HG03457 (cell line): ENCODE results near the gene PPME1.

Experiments
- ATAC-seq: cut with Tn5 transposase; IDR thresholded peaks from one replicate; pipeline ENCODE4 v1.9.1; 2021; ENCODE audit warnings: moderate number of reproducible peaks; ENCODE audit not compliant: unreplicated experiment

The PPME1 gene

GRCh38 chr11:74157169-74157568, 13.9 kb upstream of the PPME1 start:
- ATAC-seq, result no peak

- ATAC-seq, result no peak
Measured at GRCh38 chr11:74159642-74160041, 11.4 kb upstream of the PPME1 start.

GRCh38 chr11:74162681-74163467, 8.2 kb upstream of the PPME1 start:
- ATAC-seq, result no peak

- ATAC-seq, result no peak
Measured at GRCh38 chr11:74168838-74169237, 2.3 kb upstream of the PPME1 start.

GRCh38 chr11:74169738-74170458, 1.2 kb upstream of the PPME1 start:
- ATAC-seq, result no peak

GRCh38 chr11:74171630-74171968, 510 bp downstream of the PPME1 start:
- ATAC-seq, result no peak

GRCh38 chr11:74171997-74172396, 908 bp downstream of the PPME1 start:
- no peak for ATAC-seq

- no peak for ATAC-seq
Measured at GRCh38 chr11:74175920-74176319, 4.8 kb downstream of the PPME1 start.

- ATAC-seq, result no peak
Measured at GRCh38 chr11:74179234-74180052, 8.4 kb downstream of the PPME1 start.

GRCh38 chr11:74182635-74183034, 11.5 kb downstream of the PPME1 start:
- no peak for ATAC-seq

- no peak for ATAC-seq
Measured at GRCh38 chr11:74185285-74185684, 14.2 kb downstream of the PPME1 start.

GRCh38 chr11:74185695-74186094, 14.6 kb downstream of the PPME1 start:
- ATAC-seq, result no peak

GRCh38 chr11:74195828-74196227, 24.7 kb downstream of the PPME1 start:
- ATAC-seq, result no peak

- no peak for ATAC-seq
Measured at GRCh38 chr11:74196781-74197486, 25.8 kb downstream of the PPME1 start.

- no peak for ATAC-seq
Measured at GRCh38 chr11:74203966-74204365, 32.9 kb downstream of the PPME1 start.

- ATAC-seq, result no peak
Measured at GRCh38 chr11:74204701-74205100, 33.6 kb downstream of the PPME1 start.

- ATAC-seq, result no peak
Measured at GRCh38 chr11:74205181-74205580, 34.1 kb downstream of the PPME1 start.

- no peak for ATAC-seq
Measured at GRCh38 chr11:74206746-74207145, 35.7 kb downstream of the PPME1 start.

- ATAC-seq, result no peak
Measured at GRCh38 chr11:74208507-74208906, 37.4 kb downstream of the PPME1 start.

GRCh38 chr11:74212533-74212932, 41.4 kb downstream of the PPME1 start:
- no peak for ATAC-seq

GRCh38 chr11:74220376-74220775, 49.3 kb downstream of the PPME1 start:
- ATAC-seq, result no peak
